Islet precursor cell (in vitro differentiated cells): Measurements from ENCODE around the gene TTYH1.

Source experiments
- DNase-seq: peaks from one replicate; pipeline ENCODE4 v3.0.0-alpha.2; 2018

Gene TTYH1

GRCh38 chr19:54448040-54448773, 32.9 kb downstream of the TTYH1 start:
- DNase-seq, result peak; percentile 77

- DNase-seq, result peak; percentile 98
Measured at GRCh38 chr19:54448774-54449700, 33.8 kb downstream of the TTYH1 start, which contains the start of gene LENG8. Gene LENG8, plus strand, starts transcription at chr19:54449199. Its CDS starts 2,146 bp downstream, at chr19:54451345.

GRCh38 chr19:54449701-54450069, 34.4 kb downstream of the TTYH1 start:
- no peak for DNase-seq

- peak; percentile 8 for DNase-seq
Measured at GRCh38 chr19:54451331-54451871, 36.1 kb downstream of the TTYH1 start.

- DNase-seq, result peak; percentile 35
Measured at GRCh38 chr19:54451997-54452396, 36.7 kb downstream of the TTYH1 start.

GRCh38 chr19:54452626-54453025, 37.4 kb downstream of the TTYH1 start:
- peak; percentile 21 for DNase-seq

- DNase-seq, result no peak
Measured at GRCh38 chr19:54453921-54454780, 38.9 kb downstream of the TTYH1 start.

GRCh38 chr19:54454781-54455675, 39.8 kb downstream of the TTYH1 start:
- DNase-seq, result no peak

GRCh38 chr19:54455786-54456422, 40.6 kb downstream of the TTYH1 start:
- DNase-seq, result no peak

GRCh38 chr19:54456423-54457373, 41.4 kb downstream of the TTYH1 start:
- DNase-seq, result no peak

GRCh38 chr19:54457773-54458647, 42.7 kb downstream of the TTYH1 start:
- no peak for DNase-seq

- no peak for DNase-seq
Measured at GRCh38 chr19:54458648-54459281, 43.5 kb downstream of the TTYH1 start.

- no peak for DNase-seq
Measured at GRCh38 chr19:54459282-54460229, 44.3 kb downstream of the TTYH1 start.

GRCh38 chr19:54460230-54461005, 45.2 kb downstream of the TTYH1 start:
- no peak for DNase-seq

GRCh38 chr19:54461210-54461609, 45.9 kb downstream of the TTYH1 start:
- DNase-seq, result no peak

GRCh38 chr19:54461613-54462012, 46.3 kb downstream of the TTYH1 start:
- no peak for DNase-seq
